Coronary artery (tissue), 2 donors: ENCODE data around the gene DTNBP1.

Experiments
- DNase-seq: peaks from one replicate; pipeline ENCODE4 v3.0.0-alpha.2; 2017; ENCODE audit warnings: low spot score
- H3K27ac ChIP-seq, 2 donors: fragments of 200-600 bp; sonication (generic); one replicate each; pipeline ENCODE4 v1.5.1; 2016 to 2019
- H3K4me3 ChIP-seq: fragments of 200-600 bp; sonication (generic); 2 replicates; pipeline ENCODE4 v1.5.1; 2016; ENCODE audit warnings: mild to moderate bottlenecking, moderate library complexity
- CTCF ChIP-seq: fragments of 200-600 bp; sonication (generic); IDR thresholded peaks from one replicate; pipeline ENCODE4 v1.5.1; 2019; ENCODE audit warnings: antibody characterized with exemption

Gene DTNBP1

GRCh38 chr6:15501826-15502445, 160.9 kb downstream of the DTNBP1 start:
- DNase-seq, result no peak
- peak overlapping the region; percentile 28 for H3K4me3 ChIP-seq
- peak overlapping the region in 1 of 2 donors; percentile 47 for H3K27ac ChIP-seq
- TF ChIP-seq CTCF, result no peak

DNA sequence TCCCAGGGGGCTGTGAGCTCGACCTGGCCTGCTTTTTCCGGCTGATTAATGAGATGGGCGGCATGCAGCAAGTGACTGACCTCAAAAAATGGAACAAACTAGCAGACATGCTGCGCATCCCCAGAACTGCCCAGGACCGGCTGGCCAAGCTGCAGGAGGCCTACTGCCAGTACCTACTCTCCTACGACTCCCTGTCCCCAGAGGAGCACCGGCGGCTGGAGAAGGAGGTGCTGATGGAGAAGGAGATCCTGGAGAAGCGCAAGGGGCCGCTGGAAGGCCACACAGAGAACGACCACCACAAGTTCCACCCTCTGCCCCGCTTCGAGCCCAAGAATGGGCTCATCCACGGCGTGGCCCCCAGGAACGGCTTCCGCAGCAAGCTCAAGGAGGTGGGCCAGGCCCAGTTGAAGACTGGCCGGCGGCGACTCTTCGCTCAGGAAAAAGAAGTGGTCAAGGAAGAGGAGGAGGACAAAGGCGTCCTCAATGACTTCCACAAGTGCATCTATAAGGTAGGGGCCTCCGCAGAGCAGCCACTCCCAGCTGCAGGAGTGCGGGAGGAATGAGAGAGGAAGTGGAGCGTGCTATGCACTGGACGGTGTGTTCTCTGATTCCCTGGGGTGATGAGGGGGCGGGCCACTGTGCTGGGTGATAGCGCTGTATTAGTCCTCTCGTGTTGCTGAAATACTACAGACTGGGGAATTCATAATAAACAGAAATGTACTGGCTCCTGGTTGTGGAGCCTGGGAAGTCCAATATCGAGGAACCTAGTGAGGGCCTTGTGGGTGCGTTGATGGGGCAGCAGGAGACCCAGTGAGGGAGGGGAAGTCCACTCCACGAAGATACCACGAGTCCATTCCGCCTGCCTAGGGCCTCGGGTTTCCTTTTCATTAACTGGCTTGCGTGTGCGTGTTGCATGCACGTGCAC, 161.7 kb downstream of the DTNBP1 start:
- DNase-seq, result no peak
- Histone ChIP-seq H3K4me3 (no peak overlapping the region), H3K27ac (no peak overlapping the region)
- TF ChIP-seq CTCF, result no peak

GRCh38 chr6:15500078-15500740, 162.6 kb downstream of the DTNBP1 start:
- no peak for DNase-seq
- H3K4me3 ChIP-seq, result no peak overlapping the region
- H3K27ac ChIP-seq, result no peak overlapping the region
- TF ChIP-seq CTCF, result no peak

GRCh38 chr6:15499591-15499990, 163.2 kb downstream of the DTNBP1 start:
- TF ChIP-seq CTCF, result no peak
- DNase-seq, result no peak
- H3K4me3 ChIP-seq, result no peak overlapping the region
- no peak overlapping the region for H3K27ac ChIP-seq

DNA sequence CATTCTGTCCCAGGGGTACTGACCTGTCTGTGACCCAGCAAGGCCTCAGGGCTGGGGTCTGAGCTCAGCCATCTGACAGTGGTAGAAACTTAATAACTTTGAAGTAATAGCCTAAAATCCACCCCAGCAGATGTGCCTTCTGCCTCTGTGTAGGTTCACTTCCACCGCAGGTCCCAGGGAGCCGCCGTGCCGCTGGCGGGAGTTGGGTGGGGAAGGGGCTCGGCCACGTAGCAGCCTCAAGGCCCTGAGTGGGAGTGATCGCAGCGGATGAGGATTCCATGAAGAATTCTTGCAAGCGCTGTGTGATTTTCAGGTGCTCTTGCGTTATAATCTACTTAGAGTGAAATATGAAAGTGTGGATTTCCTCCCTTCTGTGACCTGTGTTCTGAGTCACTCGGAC, 163.7 kb downstream of the DTNBP1 start:
- no peak overlapping the region for H3K27ac ChIP-seq
- DNase-seq, result no peak
- no peak overlapping the region for H3K4me3 ChIP-seq
- no peak for TF ChIP-seq CTCF

- DNase-seq, result no peak
- no peak overlapping the region for H3K4me3 ChIP-seq
- no peak overlapping the region for H3K27ac ChIP-seq
- no peak for TF ChIP-seq CTCF
Measured at GRCh38 chr6:15498640-15499039, 164.2 kb downstream of the DTNBP1 start.
